Memory B cell (primary cell): Measurements from ENCODE around the gene TENT5C.
A peak's percentile ranks its signal among the peaks of the same experiment; 100 is the strongest.

ENCODE experiments used
- ATAC-seq: fragments of 150-1000 bp; cut with Tn5 transposase; 2 replicates; pipeline ENCODE4 v1.10.0; 2021; ENCODE audit warnings: low read depth, mild to moderate bottlenecking, moderate library complexity
- DNase-seq, 2 donors: peaks; one replicate each; pipeline ENCODE4 v3.0.0; 2022; ENCODE audit warnings: low spot score in 2 of 2
- H3K27ac Mint-ChIP-seq: one replicate; pipeline ENCODE4 v1.8.0; 2022; ENCODE audit warnings: mild to moderate bottlenecking, moderate library complexity, mixed read lengths
- H3K27me3 Mint-ChIP-seq: one replicate; pipeline ENCODE4 v1.8.0; 2022; ENCODE audit warnings: mixed read lengths
- H3K36me3 Mint-ChIP-seq: one replicate; pipeline ENCODE4 v1.8.0; 2022; ENCODE audit warnings: mild to moderate bottlenecking, mixed read lengths
- H3K4me1 Mint-ChIP-seq: one replicate; pipeline ENCODE4 v1.8.0; 2022; ENCODE audit warnings: mixed read lengths
- H3K4me3 Mint-ChIP-seq: one replicate; pipeline ENCODE4 v1.8.0; 2022; ENCODE audit warnings: mild to moderate bottlenecking, moderate library complexity, mixed read lengths
- H3K9me3 Mint-ChIP-seq: one replicate; pipeline ENCODE4 v1.8.0; 2022; ENCODE audit warnings: mixed read lengths

TENT5C gene

GRCh38 chr1:117591252-117591651 lies 14.6 kb upstream of the TENT5C start:
- ATAC-seq (no peak), DNase-seq (no peak)
- Mint-ChIP-seq H3K36me3 (no peaks in the 10 kb centered on the region), H3K27me3 (peaks cover 4% of the 10 kb centered on the region), H3K4me1 (peaks cover 12% of the 10 kb centered on the region), H3K4me3 (no peak overlapping the region), H3K27ac (no peak overlapping the region), H3K9me3 (no peaks in the 10 kb centered on the region)

GRCh38 chr1:117592155-117592554 lies 13.7 kb upstream of the TENT5C start:
- Mint-ChIP-seq H3K36me3 (no peaks in the 10 kb centered on the region), H3K9me3 (no peaks in the 10 kb centered on the region), H3K27me3 (peaks cover 4% of the 10 kb centered on the region), H3K4me3 (no peak overlapping the region), H3K4me1 (peaks cover 19% of the 10 kb centered on the region), H3K27ac (no peak overlapping the region)
- ATAC-seq (no peak), DNase-seq (no peak)

- DNase-seq (no peak), ATAC-seq (peak; percentile 35)
- Mint-ChIP-seq H3K36me3 (no peaks in the 10 kb centered on the region), H3K27me3 (peaks cover 1% of the 10 kb centered on the region), H3K9me3 (no peaks in the 10 kb centered on the region), H3K4me1 (peaks cover 19% of the 10 kb centered on the region), H3K27ac (no peak overlapping the region), H3K4me3 (no peak overlapping the region)
Measured at GRCh38 chr1:117594261-117594990, 11.4 kb upstream of the TENT5C start.

- peak overlapping the region; percentile 87 for H3K27ac Mint-ChIP-seq
- DNase-seq: peak in 1 of 2 donors; percentile 55
- no peaks in the 10 kb centered on the region for H3K36me3 Mint-ChIP-seq
- peak; percentile 99 for ATAC-seq
- peaks cover 19% of the 10 kb centered on the region for H3K4me1 Mint-ChIP-seq
- no peaks in the 10 kb centered on the region for H3K9me3 Mint-ChIP-seq
- H3K4me3 Mint-ChIP-seq: no peak overlapping the region
- H3K27me3 Mint-ChIP-seq: no peaks in the 10 kb centered on the region
Measured at GRCh38 chr1:117596023-117596720, 9.7 kb upstream of the TENT5C start.

- no peak overlapping the region for H3K4me3 Mint-ChIP-seq
Measured at GRCh38 chr1:117598489-117598888, 7.4 kb upstream of the TENT5C start.

GRCh38 chr1:117599286-117600221 lies 6.3 kb upstream of the TENT5C start:
- Mint-ChIP-seq H3K27ac (no peak overlapping the region), H3K36me3 (no peaks in the 10 kb centered on the region), H3K27me3 (no peaks in the 10 kb centered on the region), H3K4me3 (no peak overlapping the region), H3K9me3 (no peaks in the 10 kb centered on the region), H3K4me1 (peaks cover 15% of the 10 kb centered on the region)
- DNase-seq: no peak
- no peak for ATAC-seq

More at GRCh38 chr1:117598489-117598888, 7.4 kb upstream of the TENT5C start:
- ATAC-seq: no peak
- H3K36me3 Mint-ChIP-seq: no peaks in the 10 kb centered on the region
- H3K27me3 Mint-ChIP-seq: no peaks in the 10 kb centered on the region
- no peaks in the 10 kb centered on the region for H3K9me3 Mint-ChIP-seq
- peaks cover 21% of the 10 kb centered on the region for H3K4me1 Mint-ChIP-seq
- no peak overlapping the region for H3K27ac Mint-ChIP-seq
- no peak for DNase-seq

GRCh38 chr1:117600325-117600943 lies 5.4 kb upstream of the TENT5C start:
- Mint-ChIP-seq H3K36me3 (no peaks in the 10 kb centered on the region), H3K27ac (no peak overlapping the region), H3K9me3 (no peaks in the 10 kb centered on the region), H3K27me3 (no peaks in the 10 kb centered on the region), H3K4me1 (peaks cover 17% of the 10 kb centered on the region), H3K4me3 (no peak overlapping the region)
- ATAC-seq (no peak), DNase-seq (no peak)

GRCh38 chr1:117600966-117601365 lies 4.9 kb upstream of the TENT5C start:
- Mint-ChIP-seq H3K4me1 (peaks cover 15% of the 10 kb centered on the region), H3K27ac (no peak overlapping the region), H3K4me3 (no peak overlapping the region), H3K27me3 (no peaks in the 10 kb centered on the region), H3K9me3 (no peaks in the 10 kb centered on the region), H3K36me3 (no peaks in the 10 kb centered on the region)
- ATAC-seq: no peak
- no peak for DNase-seq

GRCh38 chr1:117602862-117603261 lies 3.0 kb upstream of the TENT5C start:
- no peaks in the 10 kb centered on the region for H3K27me3 Mint-ChIP-seq
- ATAC-seq: no peak
- H3K36me3 Mint-ChIP-seq: peaks cover 1% of the 10 kb centered on the region
- H3K4me3 Mint-ChIP-seq: no peak overlapping the region
- H3K27ac Mint-ChIP-seq: no peak overlapping the region
- H3K4me1 Mint-ChIP-seq: peaks cover 11% of the 10 kb centered on the region
- no peak for DNase-seq
- H3K9me3 Mint-ChIP-seq: no peaks in the 10 kb centered on the region

- H3K27ac Mint-ChIP-seq: peak overlapping the region; percentile 99
- peaks cover 7% of the 10 kb centered on the region for H3K36me3 Mint-ChIP-seq
- H3K4me3 Mint-ChIP-seq: peak overlapping the region; percentile 99
- H3K27me3 Mint-ChIP-seq: no peaks in the 10 kb centered on the region
- peak; percentile 43 for ATAC-seq
- H3K4me1 Mint-ChIP-seq: peaks cover 31% of the 10 kb centered on the region
- DNase-seq: no peak
- H3K9me3 Mint-ChIP-seq: no peaks in the 10 kb centered on the region
Measured at GRCh38 chr1:117605164-117605773, 579 bp upstream of the TENT5C start.

GRCh38 chr1:117606649-117607430 lies 992 bp downstream of the TENT5C start:
- peak overlapping the region; percentile 99 for H3K4me3 Mint-ChIP-seq
- peak overlapping the region; percentile 99 for H3K27ac Mint-ChIP-seq
- no peaks in the 10 kb centered on the region for H3K9me3 Mint-ChIP-seq
- no peaks in the 10 kb centered on the region for H3K27me3 Mint-ChIP-seq
- DNase-seq (peak; percentile 61 to 64), ATAC-seq (peak; percentile 30)
- H3K4me1 Mint-ChIP-seq: peaks cover 41% of the 10 kb centered on the region
- H3K36me3 Mint-ChIP-seq: peaks cover 19% of the 10 kb centered on the region

- H3K4me3 Mint-ChIP-seq: peak overlapping the region; percentile 99
- peaks cover 45% of the 10 kb centered on the region for H3K4me1 Mint-ChIP-seq
- ATAC-seq (peak; percentile 5), DNase-seq (peak in 1 of 2 donors; percentile 26)
- peaks cover 21% of the 10 kb centered on the region for H3K36me3 Mint-ChIP-seq
- H3K27ac Mint-ChIP-seq: peak overlapping the region; percentile 99
- no peaks in the 10 kb centered on the region for H3K27me3 Mint-ChIP-seq
- no peaks in the 10 kb centered on the region for H3K9me3 Mint-ChIP-seq
Measured at GRCh38 chr1:117607471-117607870, 1.6 kb downstream of the TENT5C start.
